Testis (tissue), 3 donors: ENCODE data around the gene LRP1B. TPM values are rescaled to one million over a fixed set of nuclear protein-coding genes. Genes with fewer than 3 reads are reported as not detected.

Experiments
- microRNA-seq, 2 donors: library from miRNA; unstranded; fragments of <30 nt; microRNA quantifications; one replicate each; pipeline ENCODE4, GENCODE V29; 2016; ENCODE audit warnings: borderline number of aligned reads in 2 of 2, borderline replicate concordance in 1 of 2
- polyA plus RNA-seq: library from polyadenylated mRNA; stranded (reverse); fragments of 350-450 nt; fragmentation: Illumina TruSeq; extraction: RNeasy Lipid Tissue Mini Kit (QIAGEN cat#74804); gene quantifications from one replicate; pipeline ENCODE4 v1.2.3, GENCODE V29; 2014; ENCODE audit warnings: low read depth, low replicate concordance; ENCODE audit not compliant: insufficient read depth
- small RNA-seq, 2 donors: library from RNA; depleted of rRNA; stranded (forward); fragments of <200 nt; gene quantifications; one replicate each; pipeline ENCODE3, GENCODE V24; 2016
- total RNA-seq, 2 donors: library from RNA; depleted of rRNA; stranded (reverse); fragments of >200 nt; gene quantifications; one replicate each; pipeline ENCODE4 v1.2.3, GENCODE V29; 2016

The LRP1B gene
- total and polyA plus RNA-seq, 3 donors from 2014 or later: 0.79 to 1.9 (median 0.84) TPM

Small RNA genes lying within 50 kb of the gene (microRNA-seq; reads per million reads assigned to microRNA genes)
- 0 reads per million in 2 donors for gene MIR7157

Small RNA genes lying within 50 kb of the gene (small RNA-seq; reads per million reads assigned to genes)
- gene AC068287.1 (0 reads per million in 2 donors), gene MTCO1P44 (0 reads per million in 2 donors), gene RF00019 (0 reads per million in 2 donors), gene RF02271 (0 reads per million in 2 donors), gene RNU6-904P (0 reads per million in 2 donors)
